ENCODE measurements around the gene SLC39A13.

- TF ChIP-seq CTCF (IDR thresholded peaks at IDR 0.05) (no peak), POLR2A (IDR thresholded peaks at IDR 0.05) (no peak)
Observed at GRCh38 chr11:47464483-47464882, 56.1 kb downstream of the SLC39A13 start.

Measured in thyroid gland (tissue), 4 donors.